ENCODE measurements around the gene CST11.

- TF ChIP-seq CTCF (IDR thresholded peaks at IDR 0.05; ENCODE audit: low read depth, low read length), result no peak
- no peak for TF ChIP-seq EZH2phosphoT487 (IDR thresholded peaks at IDR 0.05; ENCODE audit: low read depth)
Observed at GRCh38 chr20:23408957-23409356, 43.7 kb downstream of the CST11 start.
